SK-N-MC (cell line): ENCODE data around the gene HAL.

Experiments
- DNase-seq: peaks from one replicate; pipeline ENCODE4 v3.0.0-alpha.2; 2011; ENCODE audit warnings: low read depth, low spot score
- H3K27ac ChIP-seq: fragments of 200-600 bp; sonication (generic); 2 replicates; pipeline ENCODE4 v1.5.1; 2016; ENCODE audit warnings: mixed run types
- H3K36me3 ChIP-seq: fragments of 200-600 bp; sonication (generic); 2 replicates; pipeline ENCODE4 v1.6.1; 2017; ENCODE audit warnings: antibody characterized with exemption, low read length, mixed read lengths; ENCODE audit not compliant: insufficient read depth
- H3K4me3 ChIP-seq: fragments of 200-600 bp; sonication (generic); 2 replicates; pipeline ENCODE4 v1.5.1; 2016
- H3K9ac ChIP-seq: fragments of 200-600 bp; sonication (generic); 2 replicates; pipeline ENCODE4 v1.8.0; 2017; ENCODE audit warnings: mixed run types, mixed read lengths; ENCODE audit not compliant: insufficient read length
- H3K9me3 ChIP-seq: fragments of 200-600 bp; sonication (generic); 2 replicates; pipeline ENCODE4 v1.6.1; 2017; ENCODE audit warnings: low read depth, mild to moderate bottlenecking, antibody characterized with exemption, low read length, moderate library complexity, mixed read lengths
- EZH2 ChIP-seq: fragments of 200-600 bp; sonication (generic); IDR thresholded peaks from one replicate; pipeline ENCODE4 v1.6.1; 2017; ENCODE audit warnings: antibody characterized with exemption
- FOXP2 ChIP-seq: optimal IDR thresholded peaks from 2 replicates; pipeline ENCODE3; 2011; ENCODE audit warnings: mild to moderate bottlenecking, moderate library complexity; ENCODE audit not compliant: insufficient read depth; ENCODE audit errors: extremely low read length, control extremely low read depth
- POLR2AphosphoS5 ChIP-seq: IDR thresholded peaks from 2 replicates; pipeline ENCODE4 v1.6.1; 2012; ENCODE audit warnings: mild to moderate bottlenecking, low read depth, low read length, borderline replicate concordance

HAL gene

GRCh38 chr12:95997911-95998510 lies 1.9 kb upstream of the HAL start:
- TF ChIP-seq POLR2AphosphoS5 (no peak), FOXP2 (no peak), EZH2 (no peak)
- H3K9ac ChIP-seq = no peak overlapping the region
- peaks cover 3% of the 10 kb centered on the region; the same call in 1 of the 2 replicates for H3K36me3 ChIP-seq
- H3K4me3 ChIP-seq = no peak overlapping the region
- H3K27ac ChIP-seq = no peak overlapping the region
- H3K9me3 ChIP-seq = no peaks in the 10 kb centered on the region
- no peak for DNase-seq

- Histone ChIP-seq H3K36me3 (peaks cover 1% of the 10 kb centered on the region; the same call in 1 of the 2 replicates), H3K4me3 (no peak overlapping the region), H3K9ac (no peak overlapping the region), H3K27ac (no peak overlapping the region), H3K9me3 (no peaks in the 10 kb centered on the region)
- no peak for DNase-seq
- TF ChIP-seq POLR2AphosphoS5 = no peak
- TF ChIP-seq EZH2 = no peak
- TF ChIP-seq FOXP2 = no peak
These were observed 1.1 kb upstream of the HAL start for GRCh38 chr12:95997276-95997675.

GRCh38 chr12:95995238-95996031 lies 709 bp downstream of the HAL start:
- Histone ChIP-seq H3K36me3 (no peaks in the 10 kb centered on the region), H3K9me3 (no peaks in the 10 kb centered on the region), H3K4me3 (no peak overlapping the region), H3K27ac (no peak overlapping the region), H3K9ac (no peak overlapping the region)
- DNase-seq = no peak
- TF ChIP-seq FOXP2 (no peak), EZH2 (no peak), POLR2AphosphoS5 (no peak)

- H3K27ac ChIP-seq = no peak overlapping the region
- TF ChIP-seq FOXP2 = no peak
- no peak for TF ChIP-seq EZH2
- TF ChIP-seq POLR2AphosphoS5 = no peak
- DNase-seq = no peak
- no peak overlapping the region for H3K4me3 ChIP-seq
- H3K9me3 ChIP-seq = no peaks in the 10 kb centered on the region
- no peak overlapping the region for H3K9ac ChIP-seq
- H3K36me3 ChIP-seq = no peaks in the 10 kb centered on the region
These were observed 1.7 kb downstream of the HAL start for GRCh38 chr12:95994476-95994875.

GRCh38 chr12:95993907-95994306 lies 2.2 kb downstream of the HAL start:
- Histone ChIP-seq H3K9me3 (no peaks in the 10 kb centered on the region), H3K4me3 (no peak overlapping the region), H3K9ac (no peak overlapping the region), H3K27ac (no peak overlapping the region), H3K36me3 (no peaks in the 10 kb centered on the region)
- TF ChIP-seq FOXP2 = no peak
- no peak for TF ChIP-seq POLR2AphosphoS5
- no peak for TF ChIP-seq EZH2
- no peak for DNase-seq

- H3K27ac ChIP-seq = no peak overlapping the region
- DNase-seq = no peak
- no peak overlapping the region for H3K4me3 ChIP-seq
- no peaks in the 10 kb centered on the region for H3K36me3 ChIP-seq
- H3K9me3 ChIP-seq = no peaks in the 10 kb centered on the region
- TF ChIP-seq POLR2AphosphoS5 = no peak
- no peak overlapping the region for H3K9ac ChIP-seq
These were observed 6.0 kb downstream of the HAL start for GRCh38 chr12:95990136-95990535.

- TF ChIP-seq POLR2AphosphoS5 = no peak
- no peak for TF ChIP-seq FOXP2
These were observed 6.5 kb downstream of the HAL start for GRCh38 chr12:95989504-95990123.

GRCh38 chr12:95988506-95989275 lies 7.5 kb downstream of the HAL start:
- Histone ChIP-seq H3K27ac (no peak overlapping the region), H3K36me3 (no peaks in the 10 kb centered on the region), H3K9me3 (no peaks in the 10 kb centered on the region), H3K4me3 (no peak overlapping the region), H3K9ac (no peak overlapping the region)
- TF ChIP-seq POLR2AphosphoS5 (no peak), EZH2 (no peak), FOXP2 (no peak)
- DNase-seq = no peak

More at GRCh38 chr12:95989504-95990123, 6.5 kb downstream of the HAL start:
- H3K9me3 ChIP-seq = no peaks in the 10 kb centered on the region
- H3K27ac ChIP-seq = no peak overlapping the region
- H3K36me3 ChIP-seq = no peaks in the 10 kb centered on the region
- no peak overlapping the region for H3K9ac ChIP-seq
- no peak overlapping the region for H3K4me3 ChIP-seq
- no peak for DNase-seq
